WTC11 (cell line): Measurements from ENCODE around the gene LOC128125822.
"Not testable (repeated sequence)": the region's sequence is repeated elsewhere in the genome, so short reads cannot be mapped to it uniquely, and the experiment has no call there.

ENCODE experiments used
- ATF1 ChIP-seq: sonication (generic); formaldehyde crosslinking; IDR thresholded peaks from 2 replicates; pipeline ENCODE4 v1.8.1; 2023; ENCODE audit warnings: mild to moderate bottlenecking, moderate library complexity, missing genetic modification reagents
- ATF2 ChIP-seq: sonication (generic); formaldehyde crosslinking; IDR thresholded peaks from 2 replicates; pipeline ENCODE4 v1.8.1; 2022; ENCODE audit warnings: low read depth, missing genetic modification reagents, borderline replicate concordance
- CREB1 ChIP-seq: sonication (generic); formaldehyde crosslinking; IDR thresholded peaks from 2 replicates; pipeline ENCODE4 v1.8.0; 2023; ENCODE audit warnings: mild to moderate bottlenecking, missing genetic modification reagents
- CTCF ChIP-seq: fragments of 200-600 bp; IDR thresholded peaks from 2 replicates; pipeline ENCODE4 v1.8.0; 2022; ENCODE audit warnings: antibody characterized with exemption
- E2F1 ChIP-seq: sonication (generic); formaldehyde crosslinking; IDR thresholded peaks from 2 replicates; pipeline ENCODE4 v1.8.0; 2022; ENCODE audit warnings: mild to moderate bottlenecking, missing genetic modification reagents
- ELF4 ChIP-seq: sonication (generic); formaldehyde crosslinking; IDR thresholded peaks from 2 replicates; pipeline ENCODE4 v1.8.1; 2022; ENCODE audit warnings: low read depth, mild to moderate bottlenecking, moderate library complexity, missing genetic modification reagents
- FOXP4 ChIP-seq: sonication (generic); formaldehyde crosslinking; IDR thresholded peaks from 2 replicates; pipeline ENCODE4 v1.8.0; 2022; ENCODE audit warnings: mild to moderate bottlenecking, missing genetic modification reagents
- GABPB1 ChIP-seq: sonication (generic); formaldehyde crosslinking; IDR thresholded peaks from 2 replicates; pipeline ENCODE4 v1.8.1; 2023; ENCODE audit warnings: mild to moderate bottlenecking, missing genetic modification reagents
- MAX ChIP-seq: sonication (generic); formaldehyde crosslinking; IDR thresholded peaks from 2 replicates; pipeline ENCODE4 v1.8.0; 2022; ENCODE audit warnings: mild to moderate bottlenecking, missing genetic modification reagents
- RELA ChIP-seq: sonication (generic); formaldehyde crosslinking; IDR thresholded peaks from 2 replicates; pipeline ENCODE4 v1.8.1; 2022; ENCODE audit warnings: missing genetic modification reagents, mild to moderate bottlenecking, borderline replicate concordance
- TCF7 ChIP-seq: sonication (generic); formaldehyde crosslinking; IDR thresholded peaks from 2 replicates; pipeline ENCODE4 v1.8.0; 2022; ENCODE audit warnings: mild to moderate bottlenecking, low read depth, missing genetic modification reagents, moderate library complexity
- USF2 ChIP-seq: sonication (generic); formaldehyde crosslinking; IDR thresholded peaks from 2 replicates; pipeline ENCODE4 v1.8.1; 2023; ENCODE audit warnings: mild to moderate bottlenecking, missing genetic modification reagents, moderate library complexity
- ZMAT4 ChIP-seq: fragments of 250-450 bp; sonication (Bioruptor Pico); IDR thresholded peaks from 2 replicates; pipeline ENCODE4 v1.9.0; 2021; ENCODE audit warnings: mild to moderate bottlenecking
- ZNF138 ChIP-seq: sonication (generic); formaldehyde crosslinking; conservative IDR thresholded peaks from 2 replicates; pipeline ENCODE4 v1.8.1; 2022; ENCODE audit warnings: mild to moderate bottlenecking, moderate library complexity, missing genetic modification reagents

GRCh38 chr6:63585652-63586051 is 13.4 kb downstream of the LOC128125822 start:
- TF ChIP-seq ELF4 (CRISPR knock-in tag); CTCF; CREB1; FOXP4 (CRISPR knock-in tag); TCF7 (CRISPR knock-in tag); RELA (CRISPR knock-in tag); ZMAT4 (CRISPR knock-in tag); ATF2 (CRISPR knock-in tag); ZNF138 (CRISPR knock-in tag); ATF1 (CRISPR knock-in tag); GABPB1; USF2 (CRISPR knock-in tag); E2F1 (CRISPR knock-in tag); MAX: not testable (repeated sequence)
